Osteocyte (in vitro differentiated cells): ENCODE results near the gene MOB3B. TPM values are rescaled to one million over a fixed set of nuclear protein-coding genes. Genes with fewer than 3 reads are reported as not detected.

Experiments
- DNase-seq: peaks from one replicate; pipeline ENCODE4 v3.0.0; 2021; ENCODE audit warnings: mixed read lengths; ENCODE audit not compliant: unreplicated experiment; ENCODE audit errors: extremely low spot score
- H3K27ac Mint-ChIP-seq: one replicate; pipeline ENCODE4 v1.8.0; 2021; ENCODE audit warnings: mild to moderate bottlenecking, mixed read lengths; ENCODE audit not compliant: unreplicated experiment
- H3K27me3 Mint-ChIP-seq: one replicate; pipeline ENCODE4 v1.8.0; 2021; ENCODE audit warnings: mixed read lengths; ENCODE audit not compliant: unreplicated experiment
- H3K36me3 Mint-ChIP-seq: one replicate; pipeline ENCODE4 v1.8.0; 2021; ENCODE audit warnings: mixed read lengths; ENCODE audit not compliant: unreplicated experiment
- H3K4me1 Mint-ChIP-seq: one replicate; pipeline ENCODE4 v1.8.0; 2021; ENCODE audit warnings: mixed read lengths; ENCODE audit not compliant: unreplicated experiment
- H3K4me3 Mint-ChIP-seq: one replicate; pipeline ENCODE4 v1.8.0; 2021; ENCODE audit warnings: mild to moderate bottlenecking, moderate library complexity, mixed read lengths; ENCODE audit not compliant: unreplicated experiment
- H3K9me3 Mint-ChIP-seq: one replicate; pipeline ENCODE4 v1.8.0; 2021; ENCODE audit warnings: mixed read lengths; ENCODE audit not compliant: unreplicated experiment
- total RNA-seq: library from RNA; stranded (reverse); gene quantifications from 2 replicates; pipeline ENCODE4 v1.2.1, GENCODE V29; 2021
- TF ChIP-seq, protein P1 (sequence below): fragments of 200-600 bp; sonication (generic); IDR thresholded peaks from 2 replicates; pipeline ENCODE4 v1.5.0; 2021; ENCODE audit warnings: antibody characterized with exemption, mild to moderate bottlenecking, moderate library complexity

The MOB3B gene
- total RNA-seq, 1 donor from 2014 or later = 7.6 TPM

DNA sequence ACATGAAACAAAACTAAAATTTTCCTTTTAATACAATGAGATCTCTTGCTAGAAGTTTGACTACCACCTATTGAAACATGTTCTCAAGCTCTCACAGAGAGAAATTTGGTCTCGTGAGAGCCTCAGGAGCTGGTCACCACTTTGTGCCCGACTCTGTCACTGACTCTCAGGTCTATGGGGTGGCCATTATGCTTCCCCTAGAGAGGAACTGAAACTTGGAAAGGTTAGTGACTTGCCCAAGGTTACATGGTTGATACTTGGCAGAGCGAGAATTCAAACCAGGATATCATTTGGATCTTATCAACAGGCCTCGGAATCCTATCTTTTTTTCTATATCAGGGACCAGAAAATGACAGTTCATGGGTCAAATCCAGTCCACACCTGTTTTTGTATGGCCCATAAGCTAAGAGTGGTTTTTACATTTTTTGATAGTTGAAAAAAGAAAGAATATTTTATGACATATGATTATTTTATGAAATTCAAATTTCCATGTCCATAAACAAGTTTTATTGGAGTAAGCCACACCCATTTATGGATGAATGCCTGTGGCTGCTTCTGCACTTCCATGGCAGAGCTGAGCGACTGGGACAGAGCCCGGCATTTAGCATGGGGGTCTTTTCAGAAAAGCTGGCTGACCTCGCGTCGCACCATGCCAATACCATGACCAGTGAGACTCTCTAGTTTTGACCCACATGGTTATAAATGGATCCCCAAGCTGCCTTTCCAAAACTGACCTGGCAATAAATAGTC, 187.9 kb downstream of the MOB3B start:
- Mint-ChIP-seq H3K4me1 (peaks cover 48% of the 10 kb centered on the region), H3K27ac (peak overlapping the region; percentile 78), H3K27me3 (no peaks in the 10 kb centered on the region), H3K36me3 (no peaks in the 10 kb centered on the region), H3K9me3 (no peaks in the 10 kb centered on the region), H3K4me3 (no peak overlapping the region)
- DNase-seq = no peak
- TF ChIP-seq, protein P1, sequence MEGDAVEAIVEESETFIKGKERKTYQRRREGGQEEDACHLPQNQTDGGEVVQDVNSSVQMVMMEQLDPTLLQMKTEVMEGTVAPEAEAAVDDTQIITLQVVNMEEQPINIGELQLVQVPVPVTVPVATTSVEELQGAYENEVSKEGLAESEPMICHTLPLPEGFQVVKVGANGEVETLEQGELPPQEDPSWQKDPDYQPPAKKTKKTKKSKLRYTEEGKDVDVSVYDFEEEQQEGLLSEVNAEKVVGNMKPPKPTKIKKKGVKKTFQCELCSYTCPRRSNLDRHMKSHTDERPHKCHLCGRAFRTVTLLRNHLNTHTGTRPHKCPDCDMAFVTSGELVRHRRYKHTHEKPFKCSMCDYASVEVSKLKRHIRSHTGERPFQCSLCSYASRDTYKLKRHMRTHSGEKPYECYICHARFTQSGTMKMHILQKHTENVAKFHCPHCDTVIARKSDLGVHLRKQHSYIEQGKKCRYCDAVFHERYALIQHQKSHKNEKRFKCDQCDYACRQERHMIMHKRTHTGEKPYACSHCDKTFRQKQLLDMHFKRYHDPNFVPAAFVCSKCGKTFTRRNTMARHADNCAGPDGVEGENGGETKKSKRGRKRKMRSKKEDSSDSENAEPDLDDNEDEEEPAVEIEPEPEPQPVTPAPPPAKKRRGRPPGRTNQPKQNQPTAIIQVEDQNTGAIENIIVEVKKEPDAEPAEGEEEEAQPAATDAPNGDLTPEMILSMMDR = no peak

DNA sequence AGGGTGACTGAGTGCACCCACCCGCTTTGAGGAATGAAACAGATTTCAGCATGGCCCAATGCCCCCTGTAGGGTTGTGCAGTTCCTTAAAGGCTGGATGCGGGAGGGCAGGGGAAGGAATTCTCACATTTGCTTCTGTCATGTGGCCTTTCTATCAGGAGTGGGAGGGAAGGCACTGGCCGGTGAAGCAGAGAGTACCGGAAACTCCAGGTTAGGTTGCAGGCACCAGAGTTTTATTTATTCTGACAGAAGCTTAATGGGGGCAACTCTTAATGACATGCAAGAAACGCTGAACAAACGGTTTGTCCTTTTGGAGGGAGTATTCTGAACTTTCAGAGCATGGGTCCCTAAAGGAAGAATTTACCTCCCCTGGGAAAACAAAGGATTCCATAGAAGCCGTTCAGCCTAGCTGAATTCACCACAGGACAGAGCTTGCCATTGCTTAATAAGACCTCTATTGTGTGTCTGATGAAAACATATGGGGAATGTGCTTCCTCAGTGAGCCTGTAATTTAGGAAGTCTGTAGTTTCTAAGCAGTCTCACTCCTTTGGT, 188.6 kb downstream of the MOB3B start:
- TF ChIP-seq, protein P1 = no peak
- Mint-ChIP-seq H3K9me3 (no peaks in the 10 kb centered on the region), H3K36me3 (no peaks in the 10 kb centered on the region), H3K27ac (peak overlapping the region; percentile 78), H3K27me3 (no peaks in the 10 kb centered on the region), H3K4me3 (no peak overlapping the region), H3K4me1 (peaks cover 50% of the 10 kb centered on the region)
- DNase-seq = no peak

DNA sequence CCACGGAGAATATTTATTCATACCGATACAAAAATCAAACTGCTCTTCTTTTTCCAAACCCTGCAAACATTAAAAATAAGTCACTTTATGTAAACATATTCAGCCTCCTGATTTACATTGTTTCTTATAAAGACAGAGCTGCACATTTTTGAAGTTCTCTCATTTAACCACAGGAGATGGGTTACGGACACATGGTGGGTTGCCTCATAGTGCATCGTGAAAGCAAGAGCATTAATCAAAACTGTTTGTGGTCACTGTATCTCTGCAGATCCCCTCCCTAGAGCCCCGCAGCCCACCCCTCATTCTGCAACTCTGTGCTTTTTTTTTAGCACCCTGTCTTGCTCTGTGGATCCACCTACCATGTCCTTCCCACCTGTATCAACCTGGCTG, 189.3 kb downstream of the MOB3B start:
- DNase-seq = no peak
- Mint-ChIP-seq H3K27ac (peak overlapping the region; percentile 86), H3K4me1 (peaks cover 52% of the 10 kb centered on the region), H3K36me3 (no peaks in the 10 kb centered on the region), H3K27me3 (no peaks in the 10 kb centered on the region), H3K9me3 (no peaks in the 10 kb centered on the region), H3K4me3 (no peak overlapping the region)
- TF ChIP-seq, protein P1 = no peak

DNA sequence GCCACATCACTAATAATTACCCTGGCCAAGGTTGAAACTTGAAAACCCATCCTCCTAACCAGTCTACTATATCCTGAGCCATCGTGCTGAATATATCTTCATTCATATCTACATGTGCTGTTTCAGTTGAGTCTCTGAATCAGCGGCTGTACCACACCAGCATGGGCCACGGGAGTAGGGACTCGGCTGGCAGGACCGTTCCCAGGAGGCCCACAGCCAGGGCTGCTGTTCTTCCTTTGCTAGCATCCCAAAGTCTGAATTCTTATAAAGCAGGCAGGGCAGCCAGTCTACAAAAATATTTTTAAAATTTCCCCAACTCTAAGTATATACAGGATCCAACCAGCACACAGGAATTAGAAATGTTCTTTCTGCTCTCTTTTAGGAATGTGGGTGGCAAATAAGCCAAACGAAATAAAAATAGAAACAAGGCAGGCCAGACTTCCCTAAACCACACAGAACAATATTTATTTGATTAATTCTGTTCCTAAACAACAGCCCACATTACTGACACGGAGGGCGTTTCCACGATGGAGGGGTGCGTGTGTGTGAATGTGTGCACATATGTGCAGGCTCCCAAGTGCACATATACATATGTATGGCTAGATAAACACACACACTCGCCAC, 189.8 kb downstream of the MOB3B start:
- TF ChIP-seq, protein P1 = no peak
- peaks cover 52% of the 10 kb centered on the region for H3K4me1 Mint-ChIP-seq
- no peaks in the 10 kb centered on the region for H3K27me3 Mint-ChIP-seq
- no peaks in the 10 kb centered on the region for H3K9me3 Mint-ChIP-seq
- H3K4me3 Mint-ChIP-seq = no peak overlapping the region
- peak overlapping the region; percentile 86 for H3K27ac Mint-ChIP-seq
- H3K36me3 Mint-ChIP-seq = no peaks in the 10 kb centered on the region
- DNase-seq = no peak

DNA sequence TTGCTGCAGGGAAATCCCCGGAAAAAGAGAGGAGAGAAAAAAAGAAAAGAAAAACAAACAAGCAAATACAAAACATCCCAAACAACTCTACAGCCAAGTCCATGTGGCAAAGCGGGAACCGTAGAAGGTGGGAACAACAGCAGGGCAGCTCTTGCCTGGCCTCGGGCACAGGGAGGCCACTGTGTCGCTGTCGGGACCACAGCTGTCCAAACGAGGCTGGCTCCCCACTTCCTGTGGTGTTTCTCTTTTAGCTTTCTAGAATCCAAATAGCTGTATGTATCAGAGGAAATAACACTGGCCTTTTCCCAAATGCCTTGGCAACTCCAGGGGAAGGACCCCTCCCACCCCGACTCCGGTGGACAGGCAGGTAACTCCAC, 191.1 kb downstream of the MOB3B start:
- no peak for DNase-seq
- TF ChIP-seq, protein P1 = no peak
- Mint-ChIP-seq H3K27me3 (no peaks in the 10 kb centered on the region), H3K4me1 (peaks cover 56% of the 10 kb centered on the region), H3K27ac (peak overlapping the region; percentile 86), H3K9me3 (no peaks in the 10 kb centered on the region), H3K36me3 (no peaks in the 10 kb centered on the region), H3K4me3 (no peak overlapping the region)
